Adrenal gland (tissue), 12 donors: ENCODE results near the gene RESF1. TPM values are rescaled to one million over a fixed set of nuclear protein-coding genes. Genes with fewer than 3 reads are reported as not detected.

Experiments
- DNase-seq, 7 donors: peaks; one replicate each; pipeline ENCODE4 v3.0.0-alpha.2; 2019 to 2020
- H3K27ac ChIP-seq, 5 donors: fragments of 200-600 bp; sonication (generic) in 4 of 5; 1 replicate in 3 of 5; 2 replicates in 2 of 5; pipeline versions ENCODE4 v1.5.1 to v1.8.0; 2016 to 2020; ENCODE audit warnings: mild to moderate bottlenecking in 1 of 5
- H3K27me3 ChIP-seq: fragments of 200-600 bp; 2 replicates; pipeline ENCODE4 v1.8.0; 2021
- H3K36me3 ChIP-seq, 2 donors: fragments of 200-600 bp; replicated peaks in 1 of 2; 1 replicate in 1 of 2; 2 replicates in 1 of 2; pipeline versions ENCODE4 v1.5.1 to v1.8.0; 2018 to 2022
- H3K4me1 ChIP-seq, 2 donors: fragments of 200-600 bp; replicated peaks in 1 of 2; 1 replicate in 1 of 2; 2 replicates in 1 of 2; pipeline versions ENCODE4 v1.5.1 to v1.8.0; 2018 to 2021
- H3K4me3 ChIP-seq, 4 donors: fragments of 200-600 bp; sonication (generic) in 3 of 4; one replicate each; pipeline ENCODE4 v1.5.1; 2016 to 2018
- H3K9me3 ChIP-seq, 3 donors: fragments of 200-600 bp; sonication (generic) in 1 of 3; replicated peaks in 1 of 3; 1 replicate in 2 of 3; 2 replicates in 1 of 3; pipeline versions ENCODE4 v1.5.1 to v1.8.0; 2016 to 2021
- POLR2A ChIP-seq, 2 donors: fragments of 450-650 bp; IDR thresholded peaks; one replicate each; pipeline ENCODE4 v1.6.1; 2017; ENCODE audit warnings: antibody characterized with exemption in 2 of 2, mild to moderate bottlenecking in 2 of 2, moderate library complexity in 1 of 2
- WGBS, 4 donors: extraction: QIAGEN DNeasy Blood & Tissue Kit in 2 of 4; methylation state at CpG; one replicate each; pipeline versions ENCODE4 v1.1.5 to v1.1.7; 2013 to 2017; 5-methylcytosine and 5-hydroxymethylcytosine counted together
- intact Hi-C, 2 donors: fragments of 100-400 bp; cut with DNase I; formaldehyde crosslinking; loops; one replicate each; pipeline versions ENCODE4 v1.14.1 to v1.15.0; 2022 to 2023
- polyA plus RNA-seq, 3 donors: library from polyadenylated mRNA; stranded (reverse); fragments of 200-250 nt in 2 of 3; fragments of 350-450 nt in 1 of 3; fragmentation: Illumina TruSeq in 1 of 3; extraction: RNeasy Lipid Tissue Mini Kit (QIAGEN cat#74804) in 1 of 3; gene quantifications; one replicate each; pipeline ENCODE4 v1.2.3, GENCODE V29; 2013 to 2014
- total RNA-seq, 9 donors: library from RNA; depleted of rRNA in 4 of 9; stranded (reverse); fragments of >200 nt in 4 of 9; fragments of 120-200 nt in 1 of 9; fragmentation: NEBNext Ultra II Directional in 1 of 9; extraction: Animal tissue kit (Norgen Biotek cat#: 25700) in 1 of 9; gene quantifications; one replicate each; pipeline versions ENCODE4 v1.1.0 to v1.2.4, GENCODE V29; 2013 to 2023
- TF ChIP-seq, protein P1 (sequence below), 6 experiments: fragments of 450-650 bp in 4 of 6; fragments of 200-600 bp in 2 of 6; sonication (generic) in 1 of 6; IDR thresholded peaks; 1 replicate in 5 of 6; 2 replicates in 1 of 6; pipeline versions ENCODE4 v1.5.1 to v1.8.0; 2016 to 2021; ENCODE audit warnings: antibody characterized with exemption in 6 of 6, mild to moderate bottlenecking in 2 of 6, moderate library complexity in 1 of 6
- donor health status: healthy with polysubstance abuse.
- donor health status: Bipolar disorder and iron deficiency.
- donor health status: DM: yes; HTN: yes; CAD: no.
- donor health status: DM: no; HTN: no; CAD: no.
- donor health status: DM: no; HTN: no; CAD: no.
- donor health status: DM: yes; HTN: yes; CAD: no.

RESF1 gene
- total and polyA plus RNA-seq, 12 donors, result 8.2 to 83.0 (median 31.8) TPM

DNA sequence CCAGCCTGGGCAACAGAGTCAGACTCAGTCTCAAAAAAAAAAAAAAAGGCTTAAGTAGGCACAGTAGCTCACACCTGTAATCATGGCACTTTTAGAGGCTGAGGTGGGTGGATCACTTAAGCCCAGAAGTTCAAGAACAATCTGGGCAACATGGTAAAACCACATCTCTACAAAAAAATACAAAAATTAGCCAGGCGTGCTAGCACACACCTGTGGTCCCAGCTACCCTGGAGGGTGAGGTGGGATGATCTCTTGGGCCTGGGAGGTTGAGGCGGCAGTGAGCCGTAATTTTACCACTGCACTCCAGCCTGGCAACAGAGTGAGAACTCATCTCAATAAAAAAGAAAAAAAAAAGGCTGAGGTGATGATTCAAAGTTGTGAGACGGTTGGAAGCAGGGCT lies 9.1 kb upstream of the RESF1 start:
- H3K27ac ChIP-seq, result no peak overlapping the region
- WGBS, 4 donors, result 83 to 92% (median 90%) methylated on average over 4 of the region's 4 CpGs
- TF ChIP-seq POLR2A (IDR thresholded peaks at IDR 0.05), result no peak
- TF ChIP-seq, protein P1, sequence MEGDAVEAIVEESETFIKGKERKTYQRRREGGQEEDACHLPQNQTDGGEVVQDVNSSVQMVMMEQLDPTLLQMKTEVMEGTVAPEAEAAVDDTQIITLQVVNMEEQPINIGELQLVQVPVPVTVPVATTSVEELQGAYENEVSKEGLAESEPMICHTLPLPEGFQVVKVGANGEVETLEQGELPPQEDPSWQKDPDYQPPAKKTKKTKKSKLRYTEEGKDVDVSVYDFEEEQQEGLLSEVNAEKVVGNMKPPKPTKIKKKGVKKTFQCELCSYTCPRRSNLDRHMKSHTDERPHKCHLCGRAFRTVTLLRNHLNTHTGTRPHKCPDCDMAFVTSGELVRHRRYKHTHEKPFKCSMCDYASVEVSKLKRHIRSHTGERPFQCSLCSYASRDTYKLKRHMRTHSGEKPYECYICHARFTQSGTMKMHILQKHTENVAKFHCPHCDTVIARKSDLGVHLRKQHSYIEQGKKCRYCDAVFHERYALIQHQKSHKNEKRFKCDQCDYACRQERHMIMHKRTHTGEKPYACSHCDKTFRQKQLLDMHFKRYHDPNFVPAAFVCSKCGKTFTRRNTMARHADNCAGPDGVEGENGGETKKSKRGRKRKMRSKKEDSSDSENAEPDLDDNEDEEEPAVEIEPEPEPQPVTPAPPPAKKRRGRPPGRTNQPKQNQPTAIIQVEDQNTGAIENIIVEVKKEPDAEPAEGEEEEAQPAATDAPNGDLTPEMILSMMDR (IDR thresholded peaks at IDR 0.05), result no peak
- H3K4me1 ChIP-seq, result no peaks in the 10 kb centered on the region
- DNase-seq, result no peak
- no peaks in the 10 kb centered on the region for H3K27me3 ChIP-seq
- H3K9me3 ChIP-seq, result no peaks in the 10 kb centered on the region
- H3K4me3 ChIP-seq, result no peak overlapping the region
- intact Hi-C loops, result no loop called here
- no peaks in the 10 kb centered on the region for H3K36me3 ChIP-seq

DNA sequence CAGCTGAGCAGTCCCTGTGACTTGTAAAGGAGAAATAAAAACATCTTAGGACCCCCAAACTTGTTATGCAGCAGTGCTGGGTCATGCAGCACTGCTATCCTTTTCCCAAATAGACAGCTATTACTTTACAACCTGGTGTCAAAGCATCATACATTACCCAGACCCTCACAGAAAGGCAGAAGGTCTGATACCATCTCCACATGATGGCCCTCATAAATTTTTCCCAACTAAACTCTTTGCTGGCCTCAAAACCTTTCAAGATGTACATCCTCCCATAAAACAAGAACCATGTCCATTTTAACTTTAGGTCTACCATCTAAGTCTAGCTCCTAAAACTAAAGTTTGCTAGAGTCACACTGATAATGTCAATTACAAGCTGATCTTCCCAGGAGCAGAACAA lies 8.7 kb upstream of the RESF1 start:
- Histone ChIP-seq H3K4me3 (no peak overlapping the region), H3K9me3 (no peaks in the 10 kb centered on the region), H3K27ac (no peak overlapping the region), H3K36me3 (no peaks in the 10 kb centered on the region), H3K4me1 (no peaks in the 10 kb centered on the region), H3K27me3 (no peaks in the 10 kb centered on the region)
- intact Hi-C loops, result no loop called here
- DNase-seq, result no peak
- TF ChIP-seq, protein P1 (IDR thresholded peaks at IDR 0.05), result no peak

DNA sequence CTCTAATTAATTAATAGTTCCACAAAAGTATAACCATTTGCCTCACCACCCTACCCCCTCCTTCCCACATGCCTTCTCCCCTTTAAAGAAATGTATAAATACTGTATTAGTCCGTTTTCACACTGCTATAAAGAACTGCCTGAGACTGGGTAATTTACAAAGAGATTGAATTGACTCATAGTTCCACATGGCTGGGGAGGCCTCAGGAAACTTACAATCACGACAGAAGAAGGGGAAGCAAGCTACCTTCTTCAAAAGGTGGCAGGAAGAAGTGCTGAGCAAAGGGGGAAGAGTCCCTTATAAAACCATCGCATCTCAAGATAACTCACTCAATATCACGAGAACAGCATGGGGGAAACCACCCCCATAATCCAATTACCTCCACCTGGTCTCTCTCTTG lies 8.2 kb upstream of the RESF1 start:
- intact Hi-C loops, result no loop called here
- no peaks in the 10 kb centered on the region for H3K4me1 ChIP-seq
- H3K4me3 ChIP-seq, result no peak overlapping the region
- H3K9me3 ChIP-seq, result no peaks in the 10 kb centered on the region
- no peaks in the 10 kb centered on the region for H3K36me3 ChIP-seq
- no peaks in the 10 kb centered on the region for H3K27me3 ChIP-seq
- TF ChIP-seq, protein P1 (IDR thresholded peaks at IDR 0.05), result no peak
- TF ChIP-seq POLR2A (IDR thresholded peaks at IDR 0.05), result no peak
- WGBS, 4 donors, result 50 to 69% (median 59%) methylated on average over 4 of the region's 4 CpGs
- DNase-seq, result no peak
- no peak overlapping the region for H3K27ac ChIP-seq

DNA sequence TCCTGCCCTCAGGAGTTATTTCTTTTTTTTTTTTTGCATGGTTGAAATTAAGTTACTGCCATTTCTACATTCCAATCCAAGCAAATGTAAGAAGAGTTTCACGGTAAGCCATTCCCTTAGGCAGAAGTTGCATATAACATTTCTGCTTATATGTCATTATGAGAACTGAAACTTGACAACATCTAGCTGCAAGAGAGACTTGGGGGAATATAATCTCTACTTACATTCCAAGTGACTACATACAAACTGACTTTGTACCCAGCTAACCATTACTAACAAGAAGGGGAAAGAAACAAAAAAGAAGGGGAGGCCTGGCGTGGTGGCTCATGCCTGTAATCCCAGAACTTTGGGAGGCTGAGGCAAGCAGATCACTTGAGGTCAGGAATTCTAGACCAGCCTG lies 7.3 kb upstream of the RESF1 start:
- Histone ChIP-seq H3K36me3 (no peaks in the 10 kb centered on the region), H3K27ac (no peak overlapping the region), H3K27me3 (no peaks in the 10 kb centered on the region), H3K4me1 (no peaks in the 10 kb centered on the region), H3K9me3 (no peaks in the 10 kb centered on the region), H3K4me3 (no peak overlapping the region)
- TF ChIP-seq POLR2A (IDR thresholded peaks at IDR 0.05), result no peak
- TF ChIP-seq, protein P1 (IDR thresholded peaks at IDR 0.05), result no peak
- DNase-seq, result no peak
- intact Hi-C loops, result no loop called here
- whole genome bisulfite sequencing, 4 donors, result 88 to 93% (median 90%) methylated on average over 2 of the region's 2 CpGs
